ENCODE measurements around the gene TCERG1L.

DNA sequence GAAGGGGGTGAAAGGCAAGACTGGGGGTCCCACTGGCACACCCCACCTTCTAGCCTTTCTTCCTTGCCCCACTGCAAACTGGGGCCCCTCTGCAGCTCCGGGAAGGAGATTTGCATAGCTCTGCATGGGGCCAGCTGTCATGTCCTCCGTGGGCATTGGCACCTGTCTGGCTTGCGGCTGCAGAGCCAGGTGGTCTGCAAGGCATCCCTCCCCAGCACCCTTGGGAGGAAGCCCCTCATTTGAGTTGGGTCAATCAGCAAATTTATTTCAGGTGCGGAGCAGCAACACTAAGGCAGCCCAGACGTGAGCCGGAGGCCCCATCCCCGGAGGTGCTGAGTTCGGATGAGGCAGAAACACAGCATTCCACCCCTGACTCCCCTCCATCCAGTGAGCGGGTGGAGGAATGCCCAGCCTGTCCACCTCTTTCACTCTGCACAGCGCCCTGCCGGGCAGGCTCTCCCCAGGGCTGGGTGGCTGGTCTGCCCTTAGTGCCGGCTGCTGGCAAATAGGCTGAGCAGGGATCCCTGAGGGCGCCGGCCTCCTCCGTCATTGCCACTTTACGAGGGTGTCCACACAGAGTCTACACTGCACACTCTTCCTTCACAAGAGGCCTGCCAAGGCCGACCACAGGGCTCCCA, 143.2 kb downstream of the TCERG1L start:
- TF ChIP-seq, protein P1, sequence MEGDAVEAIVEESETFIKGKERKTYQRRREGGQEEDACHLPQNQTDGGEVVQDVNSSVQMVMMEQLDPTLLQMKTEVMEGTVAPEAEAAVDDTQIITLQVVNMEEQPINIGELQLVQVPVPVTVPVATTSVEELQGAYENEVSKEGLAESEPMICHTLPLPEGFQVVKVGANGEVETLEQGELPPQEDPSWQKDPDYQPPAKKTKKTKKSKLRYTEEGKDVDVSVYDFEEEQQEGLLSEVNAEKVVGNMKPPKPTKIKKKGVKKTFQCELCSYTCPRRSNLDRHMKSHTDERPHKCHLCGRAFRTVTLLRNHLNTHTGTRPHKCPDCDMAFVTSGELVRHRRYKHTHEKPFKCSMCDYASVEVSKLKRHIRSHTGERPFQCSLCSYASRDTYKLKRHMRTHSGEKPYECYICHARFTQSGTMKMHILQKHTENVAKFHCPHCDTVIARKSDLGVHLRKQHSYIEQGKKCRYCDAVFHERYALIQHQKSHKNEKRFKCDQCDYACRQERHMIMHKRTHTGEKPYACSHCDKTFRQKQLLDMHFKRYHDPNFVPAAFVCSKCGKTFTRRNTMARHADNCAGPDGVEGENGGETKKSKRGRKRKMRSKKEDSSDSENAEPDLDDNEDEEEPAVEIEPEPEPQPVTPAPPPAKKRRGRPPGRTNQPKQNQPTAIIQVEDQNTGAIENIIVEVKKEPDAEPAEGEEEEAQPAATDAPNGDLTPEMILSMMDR (IDR thresholded peaks at IDR 0.05), result no peak
- no peak for TF ChIP-seq POLR2A (IDR thresholded peaks at IDR 0.05)

Measured in body of pancreas (tissue), 4 donors.